ENCODE measurements around the gene ANK3. TPM values are rescaled to one million over a fixed set of nuclear protein-coding genes. Genes with fewer than 3 reads are reported as not detected.

The ANK3 gene
- total RNA-seq, 1 experiment from 2014 or later = 7.0 TPM

DNA sequence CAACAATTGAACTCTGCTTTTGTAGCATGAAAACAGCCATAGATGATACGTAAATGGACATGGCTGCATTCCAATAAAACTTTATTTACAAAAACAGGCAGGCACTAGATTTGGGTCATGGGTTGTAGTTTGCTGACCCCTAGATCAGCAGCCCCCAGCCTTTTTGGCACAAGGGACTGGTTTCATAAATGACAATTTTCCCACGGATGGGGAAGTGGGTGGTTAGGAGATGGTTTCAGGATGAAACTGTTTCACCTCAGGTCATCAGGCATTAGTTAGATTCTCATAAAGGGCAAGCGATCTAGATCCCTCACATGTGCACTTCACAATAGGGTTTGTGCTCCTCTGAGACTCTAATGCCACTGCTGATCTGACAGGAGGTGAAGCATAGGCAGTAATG is 16.5 kb upstream of the ANK3 start:
- H3K27me3 ChIP-seq (ENCODE audit: low read length) = no peaks in the 10 kb centered on the region
- no peaks in the 10 kb centered on the region for H3K79me2 ChIP-seq (ENCODE audit: low read length)
- no peaks in the 10 kb centered on the region for H3K36me3 ChIP-seq (ENCODE audit: insufficient read depth, low read length)
- H3K4me3 ChIP-seq (ENCODE audit: low read length) = no peak overlapping the region
- H3K9me3 ChIP-seq (ENCODE audit: low read length) = no peaks in the 10 kb centered on the region
- no peak overlapping the region for H3K4me2 ChIP-seq (ENCODE audit: low read depth, low read length, poor library complexity, severe bottlenecking)
- no peaks in the 10 kb centered on the region for H3K9me2 ChIP-seq (replicated peaks; ENCODE audit: insufficient read depth, low read length)
- no peak overlapping the region for H3K27ac ChIP-seq (ENCODE audit: low read length)
- no peak overlapping the region for H3K9ac ChIP-seq (ENCODE audit: low read length)
- H4K20me1 ChIP-seq (ENCODE audit: insufficient read depth, low read depth, low read length) = no peaks in the 10 kb centered on the region
- DNase-seq = no peak
- no peak overlapping the region for H2AFZ ChIP-seq (ENCODE audit: low read length)
- no peaks in the 10 kb centered on the region for H3K4me1 ChIP-seq (ENCODE audit: low read length)

- no peaks in the 10 kb centered on the region for H3K9me3 ChIP-seq (ENCODE audit: low read length)
- H3K9me2 ChIP-seq (replicated peaks; ENCODE audit: insufficient read depth, low read length) = no peaks in the 10 kb centered on the region
- H3K9ac ChIP-seq (ENCODE audit: low read length) = no peak overlapping the region
- H3K4me1 ChIP-seq (ENCODE audit: low read length) = no peaks in the 10 kb centered on the region
- no peak overlapping the region for H3K4me2 ChIP-seq (ENCODE audit: low read depth, low read length, poor library complexity, severe bottlenecking)
- H3K27me3 ChIP-seq (ENCODE audit: low read length) = no peaks in the 10 kb centered on the region
- H3K4me3 ChIP-seq (ENCODE audit: low read length) = no peak overlapping the region
- no peak overlapping the region for H2AFZ ChIP-seq (ENCODE audit: low read length)
- H3K36me3 ChIP-seq (ENCODE audit: insufficient read depth, low read length) = no peaks in the 10 kb centered on the region
- H3K79me2 ChIP-seq (ENCODE audit: low read length) = no peaks in the 10 kb centered on the region
- H3K27ac ChIP-seq (ENCODE audit: low read length) = no peak overlapping the region
- no peak for DNase-seq
- no peaks in the 10 kb centered on the region for H4K20me1 ChIP-seq (ENCODE audit: insufficient read depth, low read depth, low read length)
Measured at GRCh38 chr10:60405172-60405571, 15.5 kb upstream of the ANK3 start.

- Histone ChIP-seq H3K27ac (ENCODE audit: low read length) (no peak overlapping the region), H3K36me3 (ENCODE audit: insufficient read depth, low read length) (no peaks in the 10 kb centered on the region), H2AFZ (ENCODE audit: low read length) (no peak overlapping the region), H3K9me2 (replicated peaks; ENCODE audit: insufficient read depth, low read length) (no peaks in the 10 kb centered on the region), H4K20me1 (ENCODE audit: insufficient read depth, low read depth, low read length) (no peaks in the 10 kb centered on the region), H3K9ac (ENCODE audit: low read length) (no peak overlapping the region), H3K27me3 (ENCODE audit: low read length) (no peaks in the 10 kb centered on the region), H3K9me3 (ENCODE audit: low read length) (no peaks in the 10 kb centered on the region), H3K4me1 (ENCODE audit: low read length) (no peaks in the 10 kb centered on the region), H3K4me2 (ENCODE audit: low read depth, low read length, poor library complexity, severe bottlenecking) (no peak overlapping the region), H3K79me2 (ENCODE audit: low read length) (no peaks in the 10 kb centered on the region), H3K4me3 (ENCODE audit: low read length) (no peak overlapping the region)
- DNase-seq = no peak
Measured at GRCh38 chr10:60403168-60403873, 13.6 kb upstream of the ANK3 start.

- no peaks in the 10 kb centered on the region for H3K36me3 ChIP-seq (ENCODE audit: insufficient read depth, low read length)
- no peak overlapping the region for H3K4me3 ChIP-seq (ENCODE audit: low read length)
- H3K79me2 ChIP-seq (ENCODE audit: low read length) = no peaks in the 10 kb centered on the region
- H3K4me1 ChIP-seq (ENCODE audit: low read length) = no peaks in the 10 kb centered on the region
- H3K27ac ChIP-seq (ENCODE audit: low read length) = no peak overlapping the region
- H3K27me3 ChIP-seq (ENCODE audit: low read length) = no peaks in the 10 kb centered on the region
- H3K9ac ChIP-seq (ENCODE audit: low read length) = no peak overlapping the region
- H4K20me1 ChIP-seq (ENCODE audit: insufficient read depth, low read depth, low read length) = no peaks in the 10 kb centered on the region
- no peak for DNase-seq
- H2AFZ ChIP-seq (ENCODE audit: low read length) = no peak overlapping the region
- no peak overlapping the region for H3K4me2 ChIP-seq (ENCODE audit: low read depth, low read length, poor library complexity, severe bottlenecking)
- no peaks in the 10 kb centered on the region for H3K9me2 ChIP-seq (replicated peaks; ENCODE audit: insufficient read depth, low read length)
- H3K9me3 ChIP-seq (ENCODE audit: low read length) = no peaks in the 10 kb centered on the region
Measured at GRCh38 chr10:60400366-60400765, 10.7 kb upstream of the ANK3 start.

GRCh38 chr10:60399328-60399727 is 9.7 kb upstream of the ANK3 start:
- Histone ChIP-seq H3K4me1 (ENCODE audit: low read length) (no peaks in the 10 kb centered on the region), H3K27me3 (ENCODE audit: low read length) (no peaks in the 10 kb centered on the region), H3K79me2 (ENCODE audit: low read length) (no peaks in the 10 kb centered on the region), H3K9ac (ENCODE audit: low read length) (no peak overlapping the region), H4K20me1 (ENCODE audit: insufficient read depth, low read depth, low read length) (no peaks in the 10 kb centered on the region), H3K9me2 (replicated peaks; ENCODE audit: insufficient read depth, low read length) (no peaks in the 10 kb centered on the region), H3K9me3 (ENCODE audit: low read length) (no peaks in the 10 kb centered on the region), H3K36me3 (ENCODE audit: insufficient read depth, low read length) (no peaks in the 10 kb centered on the region), H3K4me3 (ENCODE audit: low read length) (no peak overlapping the region), H2AFZ (ENCODE audit: low read length) (no peak overlapping the region), H3K27ac (ENCODE audit: low read length) (no peak overlapping the region), H3K4me2 (ENCODE audit: low read depth, low read length, poor library complexity, severe bottlenecking) (no peak overlapping the region)
- no peak for DNase-seq

DNA sequence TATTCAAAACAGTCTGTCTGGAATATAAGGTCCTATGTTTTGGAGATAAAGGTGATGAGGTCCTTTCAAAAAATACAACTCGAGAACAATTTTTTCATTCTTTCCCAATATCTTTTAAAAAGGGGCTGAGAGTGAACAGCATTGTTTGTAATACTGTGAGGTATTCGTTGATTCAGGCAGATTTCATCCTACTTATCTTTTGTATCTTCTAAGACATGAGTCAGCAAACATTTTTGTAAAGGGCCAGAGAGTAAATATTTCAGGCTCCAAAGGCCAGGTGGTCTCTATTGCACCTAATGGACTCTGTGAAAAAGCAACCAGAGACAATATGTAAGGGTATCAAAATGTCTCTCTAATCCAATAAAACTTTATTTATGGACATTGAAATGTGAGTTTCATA is 8.1 kb upstream of the ANK3 start:
- H3K36me3 ChIP-seq (ENCODE audit: insufficient read depth, low read length) = no peaks in the 10 kb centered on the region
- no peaks in the 10 kb centered on the region for H4K20me1 ChIP-seq (ENCODE audit: insufficient read depth, low read depth, low read length)
- no peak overlapping the region for H3K4me2 ChIP-seq (ENCODE audit: low read depth, low read length, poor library complexity, severe bottlenecking)
- H3K27ac ChIP-seq (ENCODE audit: low read length) = no peak overlapping the region
- no peaks in the 10 kb centered on the region for H3K79me2 ChIP-seq (ENCODE audit: low read length)
- H3K9me3 ChIP-seq (ENCODE audit: low read length) = no peaks in the 10 kb centered on the region
- H3K4me3 ChIP-seq (ENCODE audit: low read length) = no peak overlapping the region
- H3K9ac ChIP-seq (ENCODE audit: low read length) = no peak overlapping the region
- H3K27me3 ChIP-seq (ENCODE audit: low read length) = no peaks in the 10 kb centered on the region
- no peak overlapping the region for H2AFZ ChIP-seq (ENCODE audit: low read length)
- no peak for DNase-seq
- no peaks in the 10 kb centered on the region for H3K9me2 ChIP-seq (replicated peaks; ENCODE audit: insufficient read depth, low read length)
- no peaks in the 10 kb centered on the region for H3K4me1 ChIP-seq (ENCODE audit: low read length)

- Histone ChIP-seq H3K27ac (ENCODE audit: low read length) (no peak overlapping the region), H3K9me2 (replicated peaks; ENCODE audit: insufficient read depth, low read length) (no peaks in the 10 kb centered on the region), H3K9me3 (ENCODE audit: low read length) (no peaks in the 10 kb centered on the region), H2AFZ (ENCODE audit: low read length) (no peak overlapping the region), H3K79me2 (ENCODE audit: low read length) (no peaks in the 10 kb centered on the region), H3K27me3 (ENCODE audit: low read length) (no peaks in the 10 kb centered on the region), H3K4me2 (ENCODE audit: low read depth, low read length, poor library complexity, severe bottlenecking) (no peak overlapping the region), H3K9ac (ENCODE audit: low read length) (no peak overlapping the region), H4K20me1 (ENCODE audit: insufficient read depth, low read depth, low read length) (no peaks in the 10 kb centered on the region), H3K4me1 (ENCODE audit: low read length) (no peaks in the 10 kb centered on the region), H3K4me3 (ENCODE audit: low read length) (no peak overlapping the region), H3K36me3 (ENCODE audit: insufficient read depth, low read length) (no peaks in the 10 kb centered on the region)
- DNase-seq = no peak
Measured at GRCh38 chr10:60396766-60397165, 7.1 kb upstream of the ANK3 start.

DNA sequence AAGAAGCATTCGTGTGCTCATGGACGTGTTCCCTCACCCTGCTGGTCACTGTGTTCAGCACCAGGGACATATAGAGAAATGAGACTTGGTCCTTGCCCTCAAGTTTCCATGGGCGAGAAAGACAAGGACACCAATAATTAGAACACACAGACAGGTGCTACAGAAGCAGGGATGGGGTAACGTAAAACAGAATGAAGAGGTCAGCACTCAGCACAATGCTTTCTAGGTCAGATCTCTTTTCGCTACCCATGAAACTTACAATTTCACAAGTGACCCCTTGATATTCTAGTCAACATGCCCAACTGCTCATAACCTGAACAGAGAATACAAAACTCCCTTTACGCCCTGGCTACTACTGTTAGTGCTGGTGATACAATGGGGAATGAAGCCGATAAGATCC is 6.0 kb upstream of the ANK3 start:
- Histone ChIP-seq H3K4me1 (ENCODE audit: low read length) (no peaks in the 10 kb centered on the region), H3K27me3 (ENCODE audit: low read length) (no peaks in the 10 kb centered on the region), H3K36me3 (ENCODE audit: insufficient read depth, low read length) (no peaks in the 10 kb centered on the region), H3K4me2 (ENCODE audit: low read depth, low read length, poor library complexity, severe bottlenecking) (no peak overlapping the region), H3K27ac (ENCODE audit: low read length) (no peak overlapping the region), H4K20me1 (ENCODE audit: insufficient read depth, low read depth, low read length) (no peaks in the 10 kb centered on the region), H3K9me3 (ENCODE audit: low read length) (no peaks in the 10 kb centered on the region), H3K4me3 (ENCODE audit: low read length) (no peak overlapping the region), H3K9ac (ENCODE audit: low read length) (no peak overlapping the region), H3K79me2 (ENCODE audit: low read length) (no peaks in the 10 kb centered on the region), H3K9me2 (replicated peaks; ENCODE audit: insufficient read depth, low read length) (no peaks in the 10 kb centered on the region), H2AFZ (ENCODE audit: low read length) (no peak overlapping the region)
- no peak for DNase-seq

Measured in Karpas-422 (cell line).